CD4-positive, alpha-beta T cell (primary cell): ENCODE results near the gene SS18L1. TPM values are rescaled to one million over a fixed set of nuclear protein-coding genes. Genes with fewer than 3 reads are reported as not detected.

Experiments used
- ATAC-seq: fragments of 200-7000 bp; cut with Tn5 transposase; one replicate; pipeline ENCODE4 v1.10.0; 2022; ENCODE audit warnings: mild to moderate bottlenecking; ENCODE audit not compliant: poor library complexity
- CTCF ChIA-PET: fragments of 350-600 bp; sonication (Branson Sonifier 250); formaldehyde crosslinking; loops from one replicate; lab custom pipeline; 2021; ENCODE audit warnings: antibody characterized with exemption, inconsistent platforms; lab: Charles Lee
- POLR2A ChIA-PET: fragments of 350-600 bp; sonication (Branson Sonifier 250); formaldehyde crosslinking; loops from one replicate; lab custom pipeline; 2021; ENCODE audit warnings: antibody characterized with exemption, inconsistent platforms; lab: Charles Lee
- DNase-seq, 14 experiments: peaks; one replicate each; pipeline ENCODE4 v3.0.0-alpha.2; 2013 to 2020; ENCODE audit warnings: mixed read lengths in 2 of 14
- H3K27ac ChIP-seq, 2 donors: one replicate each; pipeline versions ENCODE4 v1.5.1 to v1.7.0; 2013; ENCODE audit warnings: low read length in 2 of 2, low read depth in 1 of 2, mild to moderate bottlenecking in 1 of 2
- H3K27me3 ChIP-seq, 2 experiments: 1 replicate in 1 of 2; 2 replicates in 1 of 2; pipeline versions ENCODE4 v1.6.1 to v1.7.0; 2013; ENCODE audit warnings: low read length in 2 of 2, control low read depth in 1 of 2, mild to moderate bottlenecking in 1 of 2, moderate library complexity in 1 of 2; ENCODE audit not compliant: insufficient read depth in 2 of 2, control insufficient read depth in 1 of 2
- H3K36me3 ChIP-seq: one replicate; pipeline ENCODE4 v1.6.1; 2013; ENCODE audit warnings: low read length, control low read depth; ENCODE audit not compliant: insufficient read depth
- H3K4me1 ChIP-seq: one replicate; pipeline ENCODE4 v1.6.1; 2013; ENCODE audit warnings: low read length, control low read depth; ENCODE audit not compliant: insufficient read depth
- H3K4me3 ChIP-seq: one replicate; pipeline ENCODE4 v1.5.1; 2013; ENCODE audit warnings: mild to moderate bottlenecking, low read length, moderate library complexity
- H3K9me3 ChIP-seq, 2 experiments: 1 replicate in 1 of 2; 2 replicates in 1 of 2; pipeline versions ENCODE4 v1.6.1 to v1.7.0; 2013; ENCODE audit warnings: low read length in 2 of 2, mild to moderate bottlenecking in 2 of 2, control low read depth in 1 of 2, moderate library complexity in 1 of 2; ENCODE audit not compliant: control insufficient read depth in 1 of 2, insufficient read depth in 1 of 2
- H3K27ac Mint-ChIP-seq: one replicate; pipeline ENCODE4 v1.8.0; 2020; ENCODE audit warnings: mixed read lengths
- H3K27me3 Mint-ChIP-seq: one replicate; pipeline ENCODE4 v1.8.0; 2021; ENCODE audit warnings: mixed read lengths
- H3K36me3 Mint-ChIP-seq: one replicate; pipeline ENCODE4 v1.8.0; 2021; ENCODE audit warnings: low read depth, mixed read lengths
- H3K4me1 Mint-ChIP-seq: one replicate; pipeline ENCODE4 v1.8.0; 2021; ENCODE audit warnings: low read depth, mixed read lengths
- H3K4me3 Mint-ChIP-seq: one replicate; pipeline ENCODE4 v1.8.0; 2020; ENCODE audit warnings: mild to moderate bottlenecking, mixed read lengths
- H3K9me3 Mint-ChIP-seq: one replicate; pipeline ENCODE4 v1.8.0; 2020; ENCODE audit warnings: mixed read lengths
- intact Hi-C, 2 experiments: fragments of 100-400 bp; cut with DNase I in 1 of 2; cut with micrococcal nuclease in 1 of 2; formaldehyde crosslinking; loops; one replicate each; pipeline versions ENCODE4 v1.15.1 to v1.9.0; 2023 to 2025; cut with DNase I, micrococcal nuclease
- total RNA-seq, 174 experiments: library from RNA in 2 of 174; stranded (reverse) in 2 of 174; gene quantifications; one replicate each; pipeline ENCODE4 v1.2.3 and lab custom pipeline; 2021 to 2026
- TF ChIP-seq, protein P1 (sequence below): fragments of 200-600 bp; IDR thresholded peaks from one replicate; pipeline ENCODE4 v1.8.0; 2022; ENCODE audit warnings: antibody characterized with exemption, mild to moderate bottlenecking

Gene SS18L1
- total RNA-seq, 2 experiments from 2014 or later = 12.8 to 13.4 TPM

GRCh38 chr20:62164879-62165761, 21.6 kb downstream of the SS18L1 start:
- H3K27ac Mint-ChIP-seq = no peak overlapping the region
- ChIA-PET CTCF (no interaction called here), POLR2A (no interaction called here)
- no peaks in the 10 kb centered on the region for H3K4me1 Mint-ChIP-seq
- Histone ChIP-seq H3K36me3 (peaks cover 57% of the 10 kb centered on the region), H3K4me3 (no peak overlapping the region), H3K4me1 (no peaks in the 10 kb centered on the region), H3K9me3 (no peaks in the 10 kb centered on the region), H3K27me3 (no peaks in the 10 kb centered on the region), H3K27ac (no peak overlapping the region)
- ATAC-seq (no peak), DNase-seq (no peak)
- TF ChIP-seq, protein P1, sequence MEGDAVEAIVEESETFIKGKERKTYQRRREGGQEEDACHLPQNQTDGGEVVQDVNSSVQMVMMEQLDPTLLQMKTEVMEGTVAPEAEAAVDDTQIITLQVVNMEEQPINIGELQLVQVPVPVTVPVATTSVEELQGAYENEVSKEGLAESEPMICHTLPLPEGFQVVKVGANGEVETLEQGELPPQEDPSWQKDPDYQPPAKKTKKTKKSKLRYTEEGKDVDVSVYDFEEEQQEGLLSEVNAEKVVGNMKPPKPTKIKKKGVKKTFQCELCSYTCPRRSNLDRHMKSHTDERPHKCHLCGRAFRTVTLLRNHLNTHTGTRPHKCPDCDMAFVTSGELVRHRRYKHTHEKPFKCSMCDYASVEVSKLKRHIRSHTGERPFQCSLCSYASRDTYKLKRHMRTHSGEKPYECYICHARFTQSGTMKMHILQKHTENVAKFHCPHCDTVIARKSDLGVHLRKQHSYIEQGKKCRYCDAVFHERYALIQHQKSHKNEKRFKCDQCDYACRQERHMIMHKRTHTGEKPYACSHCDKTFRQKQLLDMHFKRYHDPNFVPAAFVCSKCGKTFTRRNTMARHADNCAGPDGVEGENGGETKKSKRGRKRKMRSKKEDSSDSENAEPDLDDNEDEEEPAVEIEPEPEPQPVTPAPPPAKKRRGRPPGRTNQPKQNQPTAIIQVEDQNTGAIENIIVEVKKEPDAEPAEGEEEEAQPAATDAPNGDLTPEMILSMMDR = no peak
- H3K36me3 Mint-ChIP-seq = peaks cover 42% of the 10 kb centered on the region
- intact Hi-C loops = no loop called here
- H3K9me3 Mint-ChIP-seq = no peaks in the 10 kb centered on the region
- H3K4me3 Mint-ChIP-seq = no peak overlapping the region
- no peaks in the 10 kb centered on the region for H3K27me3 Mint-ChIP-seq

GRCh38 chr20:62165762-62166399, 22.3 kb downstream of the SS18L1 start:
- Mint-ChIP-seq H3K4me3 (no peak overlapping the region), H3K4me1 (no peaks in the 10 kb centered on the region), H3K9me3 (no peaks in the 10 kb centered on the region), H3K36me3 (peaks cover 38% of the 10 kb centered on the region), H3K27ac (no peak overlapping the region), H3K27me3 (no peaks in the 10 kb centered on the region)
- Histone ChIP-seq H3K27ac (no peak overlapping the region), H3K4me1 (no peaks in the 10 kb centered on the region), H3K9me3 (no peaks in the 10 kb centered on the region), H3K4me3 (no peak overlapping the region), H3K27me3 (no peaks in the 10 kb centered on the region), H3K36me3 (peaks cover 54% of the 10 kb centered on the region)
- no peak for DNase-seq
- TF ChIP-seq, protein P1 = no peak
- no peak for ATAC-seq
- POLR2A ChIA-PET = no interaction called here
- CTCF ChIA-PET = no interaction called here
- intact Hi-C loops = no loop called here

- no peaks in the 10 kb centered on the region for H3K27me3 ChIP-seq
- no peaks in the 10 kb centered on the region for H3K9me3 ChIP-seq
- no peak overlapping the region for H3K4me3 ChIP-seq
- CTCF ChIA-PET = no interaction called here
- DNase-seq = no peak
- no peaks in the 10 kb centered on the region for H3K4me1 Mint-ChIP-seq
- no peak overlapping the region for H3K27ac Mint-ChIP-seq
- no peak for ATAC-seq
- no peak overlapping the region for H3K27ac ChIP-seq
- H3K4me1 ChIP-seq = no peaks in the 10 kb centered on the region
- H3K36me3 Mint-ChIP-seq = peaks cover 33% of the 10 kb centered on the region
- no peaks in the 10 kb centered on the region for H3K27me3 Mint-ChIP-seq
- POLR2A ChIA-PET = no interaction called here
- intact Hi-C loops = no loop called here
- H3K36me3 ChIP-seq = peaks cover 42% of the 10 kb centered on the region
- H3K4me3 Mint-ChIP-seq = no peak overlapping the region
- TF ChIP-seq, protein P1 = no peak
- no peaks in the 10 kb centered on the region for H3K9me3 Mint-ChIP-seq
Observed at GRCh38 chr20:62167474-62167873, 23.9 kb downstream of the SS18L1 start.
